HG02885 (cell line): Measurements from ENCODE around the gene RGS10.
"Not testable (repeated sequence)": the region's sequence is repeated elsewhere in the genome, so short reads cannot be mapped to it uniquely, and the experiment has no call there.

Source experiments
- ATAC-seq: cut with Tn5 transposase; IDR thresholded peaks from one replicate; pipeline ENCODE4 v1.9.1; 2021; ENCODE audit warnings: mild to moderate bottlenecking; ENCODE audit not compliant: unreplicated experiment, poor library complexity

RGS10 gene

GRCh38 chr10:119539359-119539825 is 3.1 kb downstream of the RGS10 start:
- ATAC-seq: no peak

GRCh38 chr10:119538632-119539358 is 3.7 kb downstream of the RGS10 start:
- ATAC-seq: no peak

GRCh38 chr10:119537953-119538630 is 4.4 kb downstream of the RGS10 start:
- no peak for ATAC-seq

- no peak for ATAC-seq
These were observed 6.0 kb downstream of the RGS10 start for GRCh38 chr10:119536508-119537025.

GRCh38 chr10:119535837-119536507 is 6.5 kb downstream of the RGS10 start:
- ATAC-seq: no peak

GRCh38 chr10:119535305-119535704 is 7.2 kb downstream of the RGS10 start:
- no peak for ATAC-seq

- ATAC-seq: no peak
These were observed 9.0 kb downstream of the RGS10 start for GRCh38 chr10:119533473-119533872.

GRCh38 chr10:119532791-119533190 is 9.7 kb downstream of the RGS10 start:
- ATAC-seq: not testable (repeated sequence)

- ATAC-seq: not testable (repeated sequence)
These were observed 10.3 kb downstream of the RGS10 start for GRCh38 chr10:119532251-119532650.

- no peak for ATAC-seq
These were observed 11.5 kb downstream of the RGS10 start for GRCh38 chr10:119531067-119531466.

- not testable (repeated sequence) for ATAC-seq
These were observed 13.8 kb downstream of the RGS10 start for GRCh38 chr10:119528663-119529237.

- no peak for ATAC-seq
These were observed 15.6 kb downstream of the RGS10 start for GRCh38 chr10:119526621-119527592.

GRCh38 chr10:119526149-119526548 is 16.4 kb downstream of the RGS10 start:
- no peak for ATAC-seq

GRCh38 chr10:119525116-119525515 is 17.4 kb downstream of the RGS10 start:
- ATAC-seq: no peak

- no peak for ATAC-seq
These were observed 17.8 kb downstream of the RGS10 start for GRCh38 chr10:119524720-119525070.

- no peak for ATAC-seq
These were observed 18.4 kb downstream of the RGS10 start for GRCh38 chr10:119523895-119524719.

GRCh38 chr10:119522747-119523426 is 19.6 kb downstream of the RGS10 start:
- ATAC-seq: no peak
